Hepatocyte (in vitro differentiated cells): Measurements from ENCODE around the gene SREBF1. TPM values are rescaled to one million over a fixed set of nuclear protein-coding genes. Genes with fewer than 3 reads are reported as not detected.

Source experiments
- DNase-seq: peaks from one replicate; pipeline ENCODE4 v3.0.0-alpha.2; 2016; ENCODE audit warnings: low spot score
- H2AFZ ChIP-seq: fragments of 200-600 bp; sonication (generic); 2 replicates; pipeline ENCODE4 v1.6.0; 2016; ENCODE audit warnings: antibody characterized with exemption, mild to moderate bottlenecking
- H3K27ac ChIP-seq: fragments of 200-600 bp; sonication (generic); 2 replicates; pipeline ENCODE4 v1.5.1; 2016; ENCODE audit warnings: mild to moderate bottlenecking
- H3K27me3 ChIP-seq: fragments of 200-600 bp; sonication (generic); 2 replicates; pipeline ENCODE4 v1.6.1; 2016
- H3K36me3 ChIP-seq: fragments of 200-600 bp; sonication (generic); replicated peaks from 2 replicates; pipeline ENCODE4 v1.5.1; 2016; ENCODE audit warnings: low read depth; ENCODE audit not compliant: insufficient read depth
- H3K4me1 ChIP-seq: fragments of 200-600 bp; sonication (generic); 2 replicates; pipeline ENCODE4 v1.5.1; 2016; ENCODE audit warnings: mild to moderate bottlenecking, moderate library complexity; ENCODE audit not compliant: insufficient read depth
- H3K4me2 ChIP-seq: fragments of 200-600 bp; sonication (generic); 2 replicates; pipeline ENCODE4 v1.6.0; 2016
- H3K4me3 ChIP-seq: fragments of 200-600 bp; sonication (generic); 2 replicates; pipeline ENCODE4 v1.5.1; 2016; ENCODE audit warnings: mild to moderate bottlenecking
- H3K79me2 ChIP-seq: fragments of 200-600 bp; sonication (generic); 2 replicates; pipeline ENCODE4 v1.6.0; 2017; ENCODE audit warnings: mild to moderate bottlenecking
- H3K9me2 ChIP-seq: fragments of 200-600 bp; sonication (generic); replicated peaks from 2 replicates; pipeline ENCODE4 v1.6.0; 2017; ENCODE audit warnings: mild to moderate bottlenecking; ENCODE audit not compliant: insufficient read depth
- H3K9me3 ChIP-seq: fragments of 200-600 bp; sonication (generic); 2 replicates; pipeline ENCODE4 v1.5.1; 2016; ENCODE audit warnings: low read depth, mild to moderate bottlenecking
- H4K20me1 ChIP-seq: fragments of 200-600 bp; sonication (generic); 2 replicates; pipeline ENCODE4 v1.6.0; 2016; ENCODE audit warnings: mild to moderate bottlenecking; ENCODE audit not compliant: insufficient read depth, poor library complexity, severe bottlenecking
- EZH2 ChIP-seq: fragments of 200-600 bp; sonication (generic); IDR thresholded peaks from 2 replicates; pipeline ENCODE4 v1.6.1; 2016; ENCODE audit warnings: antibody characterized with exemption, mild to moderate bottlenecking, borderline replicate concordance
- EZH2phosphoT487 ChIP-seq: fragments of 200-600 bp; sonication (generic); IDR thresholded peaks from one replicate; pipeline ENCODE4 v1.6.1; 2018; ENCODE audit warnings: antibody characterized with exemption, mild to moderate bottlenecking, low read depth, moderate library complexity; ENCODE audit not compliant: unreplicated experiment, severe bottlenecking
- WGBS: methylation state at CpG from one replicate; pipeline ENCODE4 v1.1.6; 2016; ENCODE audit warnings: low lambda C conversion rate; ENCODE audit errors: missing lambda C conversion rate; 5-methylcytosine and 5-hydroxymethylcytosine counted together
- polyA plus RNA-seq: library from polyadenylated mRNA; unstranded; fragments of >200 nt; fragmentation: Nextera tagmentation; extraction: Ambion mirVana; gene quantifications from 2 replicates; pipeline ENCODE4 v1.2.1, GENCODE V29; 2016
- total RNA-seq: library from RNA; depleted of rRNA; stranded (reverse); fragments of >200 nt; gene quantifications from 2 replicates; pipeline ENCODE4 v1.2.3, GENCODE V29; 2014
- TF ChIP-seq, protein P1 (sequence below): fragments of 200-600 bp; sonication (generic); IDR thresholded peaks from 2 replicates; pipeline ENCODE4 v1.5.1; 2016; ENCODE audit warnings: antibody characterized with exemption, mild to moderate bottlenecking; ENCODE audit not compliant: poor library complexity

Gene SREBF1
- total and polyA plus RNA-seq, 2 experiments from 2014 or later = 57.1 to 140 TPM

DNA sequence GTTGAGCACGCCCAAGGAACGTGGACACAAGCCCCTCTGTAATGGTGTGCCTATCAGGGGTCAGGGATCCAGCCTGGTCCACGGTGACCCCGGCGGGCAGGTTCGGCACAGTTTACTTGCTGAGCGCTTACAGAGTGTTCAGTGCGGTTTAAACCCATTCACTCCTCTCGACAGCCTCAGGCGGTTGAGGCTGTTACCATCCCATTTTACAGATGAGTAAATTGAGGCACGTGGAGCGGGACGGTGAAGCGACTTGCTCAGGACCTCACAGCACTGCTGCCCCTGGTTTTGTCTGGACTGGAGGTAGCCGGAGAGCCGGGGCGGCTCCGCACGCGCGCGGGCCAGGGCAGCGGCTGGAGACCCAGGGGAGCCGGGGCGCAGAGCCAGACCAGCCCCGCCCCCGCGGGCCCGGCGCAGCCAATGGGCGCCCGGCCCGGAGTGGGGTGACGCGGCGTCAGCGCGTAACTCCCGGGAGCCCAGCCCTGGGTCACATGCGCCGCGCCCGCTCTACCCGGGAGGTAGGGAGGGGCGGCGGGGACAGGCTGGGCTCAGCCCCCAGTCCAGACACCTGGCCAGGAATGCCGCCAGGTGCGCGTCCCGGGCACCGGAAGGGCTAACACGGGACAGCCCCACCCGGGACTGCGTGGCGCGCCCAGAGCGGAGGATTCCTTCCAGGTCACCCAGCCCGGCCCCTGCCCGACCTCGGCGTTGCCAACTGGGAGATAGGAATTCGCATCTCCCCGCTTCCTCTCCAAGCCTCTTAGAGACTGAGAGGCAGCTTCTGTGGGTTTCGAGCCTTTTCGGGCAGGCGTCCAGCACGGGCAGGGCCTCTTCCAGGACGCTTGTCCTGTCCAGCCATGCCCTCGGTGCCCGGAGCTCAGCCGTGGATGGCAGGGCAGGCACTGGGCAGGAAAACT, 3.3 kb upstream of the SREBF1 start:
- Histone ChIP-seq H3K4me3 (no peak overlapping the region), H4K20me1 (peaks cover 9% of the 10 kb centered on the region), H3K9me2 (no peaks in the 10 kb centered on the region), H3K79me2 (peaks cover 14% of the 10 kb centered on the region), H3K36me3 (no peaks in the 10 kb centered on the region), H3K9me3 (no peaks in the 10 kb centered on the region), H3K27ac (peak overlapping the region; percentile 99), H3K4me2 (peak overlapping the region; percentile 74), H3K4me1 (peaks cover 43% of the 10 kb centered on the region), H3K27me3 (no peaks in the 10 kb centered on the region), H2AFZ (no peak overlapping the region)
- TF ChIP-seq, protein P1, sequence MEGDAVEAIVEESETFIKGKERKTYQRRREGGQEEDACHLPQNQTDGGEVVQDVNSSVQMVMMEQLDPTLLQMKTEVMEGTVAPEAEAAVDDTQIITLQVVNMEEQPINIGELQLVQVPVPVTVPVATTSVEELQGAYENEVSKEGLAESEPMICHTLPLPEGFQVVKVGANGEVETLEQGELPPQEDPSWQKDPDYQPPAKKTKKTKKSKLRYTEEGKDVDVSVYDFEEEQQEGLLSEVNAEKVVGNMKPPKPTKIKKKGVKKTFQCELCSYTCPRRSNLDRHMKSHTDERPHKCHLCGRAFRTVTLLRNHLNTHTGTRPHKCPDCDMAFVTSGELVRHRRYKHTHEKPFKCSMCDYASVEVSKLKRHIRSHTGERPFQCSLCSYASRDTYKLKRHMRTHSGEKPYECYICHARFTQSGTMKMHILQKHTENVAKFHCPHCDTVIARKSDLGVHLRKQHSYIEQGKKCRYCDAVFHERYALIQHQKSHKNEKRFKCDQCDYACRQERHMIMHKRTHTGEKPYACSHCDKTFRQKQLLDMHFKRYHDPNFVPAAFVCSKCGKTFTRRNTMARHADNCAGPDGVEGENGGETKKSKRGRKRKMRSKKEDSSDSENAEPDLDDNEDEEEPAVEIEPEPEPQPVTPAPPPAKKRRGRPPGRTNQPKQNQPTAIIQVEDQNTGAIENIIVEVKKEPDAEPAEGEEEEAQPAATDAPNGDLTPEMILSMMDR = no peak
- TF ChIP-seq EZH2phosphoT487 (no peak), EZH2 (no peak)
- DNase-seq = peak; percentile 97
- WGBS = 6% methylated on average over 69 of the region's 71 CpGs

DNA sequence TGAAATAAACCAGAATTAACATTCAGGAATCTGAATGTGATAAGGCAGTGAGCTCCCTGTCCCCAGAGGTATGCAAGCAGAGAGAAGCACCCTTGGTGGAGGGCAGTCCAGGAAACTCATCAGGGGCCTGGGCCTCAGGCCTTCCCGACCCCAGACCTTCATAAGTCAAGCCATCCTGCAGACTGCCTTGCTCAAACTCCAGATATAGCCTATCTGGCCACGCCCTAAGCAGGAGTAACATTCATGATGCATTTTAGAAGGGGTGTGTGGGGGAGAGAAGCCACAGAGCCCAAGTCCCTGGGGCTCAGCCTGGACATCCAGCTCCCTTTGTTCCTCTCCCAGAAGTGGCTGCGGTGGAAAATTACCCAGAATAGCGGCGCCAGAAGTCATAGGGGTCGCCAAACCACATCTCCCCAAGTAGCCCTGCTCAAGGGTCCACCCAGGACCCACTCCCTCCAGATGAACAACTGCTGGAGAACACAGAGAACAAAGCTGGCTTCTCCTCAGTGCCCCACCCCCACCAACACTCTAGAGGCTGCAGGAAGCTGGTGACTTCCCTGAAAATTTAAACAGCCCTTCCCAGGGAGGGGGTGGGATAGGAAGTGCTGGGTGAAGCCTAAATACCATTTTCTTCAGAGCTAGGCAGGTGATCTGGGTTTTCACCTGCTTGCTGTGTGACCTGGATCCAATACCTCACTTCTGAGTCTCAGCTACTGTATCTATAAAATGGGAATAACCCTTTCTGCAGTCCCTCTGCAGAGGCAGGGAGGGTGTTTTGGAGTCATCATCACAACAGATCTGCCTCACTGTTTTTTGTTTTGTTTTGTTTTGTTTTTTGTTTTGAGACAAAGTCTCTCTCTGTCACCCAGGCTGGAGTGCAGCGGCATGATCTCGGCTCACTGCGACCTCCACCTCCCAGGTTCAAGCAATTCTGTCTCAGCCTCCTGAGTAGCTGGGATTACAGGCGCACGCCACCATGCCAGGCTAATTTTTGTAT, 1.5 kb upstream of the SREBF1 start:
- H3K4me3 ChIP-seq = no peak overlapping the region
- peak; percentile 66 for DNase-seq
- H3K4me1 ChIP-seq = peaks cover 59% of the 10 kb centered on the region
- H2AFZ ChIP-seq = no peak overlapping the region
- H3K27ac ChIP-seq = peak overlapping the region; percentile 99
- H3K9me2 ChIP-seq = no peaks in the 10 kb centered on the region
- H3K36me3 ChIP-seq = no peaks in the 10 kb centered on the region
- no peaks in the 10 kb centered on the region for H3K9me3 ChIP-seq
- TF ChIP-seq, protein P1 = no peak
- no peak for TF ChIP-seq EZH2phosphoT487
- TF ChIP-seq EZH2 = no peak
- H3K27me3 ChIP-seq = no peaks in the 10 kb centered on the region
- 72% methylated on average over 11 of the region's 11 CpGs for WGBS
- peak overlapping the region; percentile 86 for H3K4me2 ChIP-seq
- peaks cover 32% of the 10 kb centered on the region for H3K79me2 ChIP-seq
- H4K20me1 ChIP-seq = peaks cover 26% of the 10 kb centered on the region

DNA sequence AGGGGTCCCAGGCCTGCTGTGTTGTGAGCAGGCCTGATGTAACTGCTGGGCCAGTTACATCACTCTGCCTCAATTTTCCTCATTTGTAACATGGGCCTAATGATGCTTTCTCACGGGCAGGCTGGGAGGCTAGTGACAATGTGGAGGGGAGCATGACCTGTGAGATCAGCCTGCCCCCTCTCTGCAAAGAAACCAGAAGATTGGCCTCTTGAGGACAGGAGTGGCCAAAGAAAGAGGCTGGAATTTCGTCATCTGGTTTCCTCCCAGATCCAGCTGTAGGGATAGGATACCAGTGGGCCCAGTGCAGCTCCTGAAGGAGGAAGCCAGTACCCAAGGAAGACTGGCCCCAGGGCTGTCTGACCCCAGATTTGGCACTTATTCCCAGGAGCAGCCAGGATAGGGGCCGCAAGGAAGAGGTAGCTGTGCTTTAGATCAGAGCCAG, 615 bp upstream of the SREBF1 start:
- peak; percentile 70 for DNase-seq
- no peak overlapping the region for H2AFZ ChIP-seq
- TF ChIP-seq, protein P1 = no peak
- TF ChIP-seq EZH2 = no peak
- TF ChIP-seq EZH2phosphoT487 = no peak
- H3K9me3 ChIP-seq = no peaks in the 10 kb centered on the region
- peak overlapping the region; percentile 87 for H3K4me3 ChIP-seq
- no peaks in the 10 kb centered on the region for H3K36me3 ChIP-seq
- H3K27me3 ChIP-seq = no peaks in the 10 kb centered on the region
- H3K9me2 ChIP-seq = no peaks in the 10 kb centered on the region
- peak overlapping the region; percentile 86 for H3K4me2 ChIP-seq
- H3K79me2 ChIP-seq = peaks cover 39% of the 10 kb centered on the region
- peaks cover 60% of the 10 kb centered on the region for H3K4me1 ChIP-seq
- peaks cover 33% of the 10 kb centered on the region for H4K20me1 ChIP-seq
- H3K27ac ChIP-seq = peak overlapping the region; percentile 99
- WGBS = 57% methylated on average over 3 of the region's 3 CpGs
